Activated T-helper 1 cell treated with anti-CD3 and anti-CD28 coated beads, Interleukin-2, amount 50 U/mL, for 16 hours (primary cell): ENCODE measurements around the gene NANOG.
"Not testable (repeated sequence)": the region's sequence is repeated elsewhere in the genome, so short reads cannot be mapped to it uniquely, and the experiment has no call there.

Source experiments
- DNase-seq, 2 donors: peaks; one replicate each; pipeline ENCODE4 v3.0.0-alpha.2; 2020; ENCODE audit warnings: low read depth in 1 of 2, low spot score in 1 of 2

NANOG gene

GRCh38 chr12:7788884-7789528, at the start of gene NANOG:
Gene NANOG, plus strand, starts transcription at chr12:7789402. Its CDS starts 213 bp downstream, at chr12:7789615.
- DNase-seq: not testable (repeated sequence)

GRCh38 chr12:7747246-7747645, 42.0 kb upstream of the NANOG start, which contains the start of gene CLEC4C:
Gene CLEC4C, minus strand, starts transcription at chr12:7747375. Its CDS starts 27 bp downstream, at chr12:7747348.
- no peak for DNase-seq

GRCh38 chr12:7748852-7749251, 40.4 kb upstream of the NANOG start:
- DNase-seq: no peak

GRCh38 chr12:7749442-7749841, 39.8 kb upstream of the NANOG start:
- DNase-seq: no peak

GRCh38 chr12:7750350-7750749, 38.9 kb upstream of the NANOG start:
- DNase-seq: no peak

GRCh38 chr12:7751394-7751793, 37.8 kb upstream of the NANOG start:
- DNase-seq: no peak

- not testable (repeated sequence) for DNase-seq
Observed at GRCh38 chr12:7751941-7752922, 37.0 kb upstream of the NANOG start.

GRCh38 chr12:7755668-7756067, 33.5 kb upstream of the NANOG start:
- DNase-seq: not testable (repeated sequence)

- DNase-seq: no peak
Observed at GRCh38 chr12:7756993-7757392, 32.2 kb upstream of the NANOG start.

GRCh38 chr12:7758766-7759140, 30.4 kb upstream of the NANOG start:
- DNase-seq: no peak

- no peak for DNase-seq
Observed at GRCh38 chr12:7769999-7770398, 19.2 kb upstream of the NANOG start.

GRCh38 chr12:7781274-7781673, 7.9 kb upstream of the NANOG start:
- no peak for DNase-seq

GRCh38 chr12:7782055-7782454, 7.1 kb upstream of the NANOG start:
- DNase-seq: no peak

GRCh38 chr12:7783433-7783832, 5.8 kb upstream of the NANOG start:
- not testable (repeated sequence) for DNase-seq

GRCh38 chr12:7784701-7785100, 4.5 kb upstream of the NANOG start:
- DNase-seq: no peak

GRCh38 chr12:7787574-7788293, 1.5 kb upstream of the NANOG start:
- DNase-seq: no peak

GRCh38 chr12:7788294-7788660, 925 bp upstream of the NANOG start:
- DNase-seq: no peak

GRCh38 chr12:7793211-7793610, 4.0 kb downstream of the NANOG start:
- DNase-seq: no peak

- DNase-seq: not testable (repeated sequence)
Observed at GRCh38 chr12:7797269-7797668, 8.1 kb downstream of the NANOG start.

- DNase-seq: no peak
Observed at GRCh38 chr12:7797698-7798398, 8.6 kb downstream of the NANOG start.

GRCh38 chr12:7798750-7799308, 9.6 kb downstream of the NANOG start:
- DNase-seq: not testable (repeated sequence)
